GM12892 (cell line): ENCODE data around the gene INTS3.

Source experiments
- POLR2A ChIP-seq: IDR thresholded peaks from 2 replicates; pipeline ENCODE4 v1.6.1; 2011; ENCODE audit warnings: low read depth, low read length, control low read depth
- POLR2AphosphoS5 ChIP-seq: IDR thresholded peaks from 2 replicates; pipeline ENCODE4 v1.6.1; 2011; ENCODE audit warnings: low read depth, low read length, control low read depth
- TAF1 ChIP-seq: IDR thresholded peaks from 2 replicates; pipeline ENCODE4 v1.6.1; 2011; ENCODE audit warnings: low read depth, mild to moderate bottlenecking, control low read depth, low read length, borderline replicate concordance

DNA sequence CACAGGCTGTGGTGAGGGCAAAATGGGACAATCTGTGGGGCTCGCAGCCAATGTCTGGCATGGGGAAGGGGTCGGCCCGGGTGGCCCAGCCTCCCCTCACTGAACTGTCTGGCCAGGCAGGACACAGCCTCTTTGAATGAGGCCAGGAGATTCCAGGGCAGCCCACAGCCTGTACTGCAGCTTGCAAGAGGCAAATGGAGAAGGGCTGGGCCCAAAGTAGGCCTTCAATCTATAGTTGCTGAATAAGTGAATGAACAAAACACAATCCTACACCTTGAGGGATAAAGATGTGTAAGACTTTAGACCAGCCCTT, 70.6 kb downstream of the INTS3 start:
- TF ChIP-seq POLR2A: no peak
- TF ChIP-seq TAF1: no peak
- no peak for TF ChIP-seq POLR2AphosphoS5
